ENCODE results near the gene RECK. TPM values are rescaled to one million over a fixed set of nuclear protein-coding genes. Genes with fewer than 3 reads are reported as not detected.

The RECK gene
- polyA plus RNA-seq, 3 donors from 2014 or later: 7.8 to 14.4 (median 13.8) TPM

GRCh38 chr9:36169708-36170107 lies 133.0 kb downstream of the RECK start:
- no peaks in the 10 kb centered on the region for H3K9me3 Mint-ChIP-seq
- H3K36me3 Mint-ChIP-seq: no peaks in the 10 kb centered on the region
- H3K4me3 Mint-ChIP-seq: no peak overlapping the region
- no peak overlapping the region for H3K27ac Mint-ChIP-seq
- peaks cover 8 to 20% (median 9%) of the 10 kb centered on the region in 3 donors for H3K27me3 Mint-ChIP-seq (ENCODE audit: low read depth in 3 of 3)
- H3K4me1 Mint-ChIP-seq: peaks cover 14 to 17% of the 10 kb centered on the region in 2 donors
- no peak for DNase-seq

- Mint-ChIP-seq H3K9me3 (no peaks in the 10 kb centered on the region), H3K4me1 (peaks cover 9 to 13% of the 10 kb centered on the region in 2 donors), H3K36me3 (no peaks in the 10 kb centered on the region), H3K27ac (no peak overlapping the region), H3K4me3 (no peak overlapping the region), H3K27me3 (ENCODE audit: low read depth in 3 of 3) (peaks cover 9 to 16% (median 10%) of the 10 kb centered on the region in 3 donors)
- no peak for DNase-seq
Measured at GRCh38 chr9:36170531-36170930, 133.8 kb downstream of the RECK start.

- Mint-ChIP-seq H3K9me3 (no peaks in the 10 kb centered on the region), H3K4me1 (no peaks in the 10 kb centered on the region), H3K36me3 (no peaks in the 10 kb centered on the region), H3K27ac (no peak overlapping the region), H3K4me3 (no peak overlapping the region), H3K27me3 (ENCODE audit: low read depth in 3 of 3) (peaks cover 4 to 9% (median 5%) of the 10 kb centered on the region in 3 donors)
- DNase-seq: no peak
Measured at GRCh38 chr9:36173861-36174260, 137.1 kb downstream of the RECK start.

Other genes with a start within 250 kb of the RECK start
- gene NPR2, start 245.3 kb upstream of the RECK start, polyA plus RNA-seq: under 1 TPM in 1 of 3 donors, not detected in 2; 0.46 TPM
- gene SPAG8, start 224.7 kb upstream of the RECK start, polyA plus RNA-seq: 1 to 10 TPM in 1 of 3 donors, under 1 TPM in 1, not detected in 1; 0.43 to 2.1 TPM
- gene HINT2, start 221.9 kb upstream of the RECK start, polyA plus RNA-seq: 100 to 1,000 TPM; 105 to 124 (median 122) TPM
- gene FAM221B, start 208.2 kb upstream of the RECK start, polyA plus RNA-seq: not detected
- gene TMEM8B, start 207.7 kb upstream of the RECK start, polyA plus RNA-seq: 1 to 10 TPM; 1.1 to 2.1 (median 1.6) TPM
- not detected for gene OR13J1, start 166.5 kb upstream of the RECK start, polyA plus RNA-seq
- not detected for gene HRCT1, start 130.7 kb upstream of the RECK start, polyA plus RNA-seq
- gene SPAAR, start 127.4 kb upstream of the RECK start, polyA plus RNA-seq: not detected
- not detected for gene OR2S2, start 78.8 kb upstream of the RECK start, polyA plus RNA-seq
- 100 to 1,000 TPM; 327 to 486 (median 374) TPM for gene GLIPR2, start 99.8 kb downstream of the RECK start, polyA plus RNA-seq
- under 1 TPM in 1 of 3 donors, not detected in 2; 0.43 TPM for gene CCIN, start 132.5 kb downstream of the RECK start, polyA plus RNA-seq
- 100 to 1,000 TPM in 1 of 3 donors, 10 to 100 TPM in 2; 62.2 to 121 (median 89.0) TPM for gene CLTA, start 154.0 kb downstream of the RECK start, polyA plus RNA-seq
- 1 to 10 TPM; 2.3 to 4.8 (median 4.3) TPM for gene GNE, start 221.5 kb downstream of the RECK start, polyA plus RNA-seq

Measured in immature natural killer cell (primary cell).